H9 (cell line): ENCODE measurements around the gene FAM20A. TPM values are rescaled to one million over a fixed set of nuclear protein-coding genes. Genes with fewer than 3 reads are reported as not detected.

Experiments used
- DNase-seq: peaks from one replicate; pipeline ENCODE4 v3.0.0-alpha.2; 2017
- H2AFZ ChIP-seq: one replicate; pipeline ENCODE4 v1.6.1; 2013; ENCODE audit warnings: mild to moderate bottlenecking, low read length, control low read depth, moderate library complexity
- H2AK5ac ChIP-seq: 2 replicates; pipeline ENCODE4 v1.6.1; 2013; ENCODE audit warnings: low read length, control low read depth, mixed read lengths; ENCODE audit not compliant: insufficient read length
- H2BK120ac ChIP-seq: one replicate; pipeline ENCODE4 v1.6.1; 2013; ENCODE audit warnings: low read depth, mild to moderate bottlenecking, low read length, control low read depth, inconsistent platforms; ENCODE audit not compliant: poor library complexity, severe bottlenecking
- H2BK12ac ChIP-seq: 2 replicates; pipeline ENCODE4 v1.6.1; 2013; ENCODE audit warnings: low read length, control low read depth, mixed read lengths, low read depth; ENCODE audit not compliant: insufficient read length
- H2BK15ac ChIP-seq: 2 replicates; pipeline ENCODE4 v1.6.1; 2013; ENCODE audit warnings: low read depth, low read length, control low read depth
- H2BK20ac ChIP-seq: one replicate; pipeline ENCODE4 v1.6.1; 2013; ENCODE audit warnings: low read depth, mild to moderate bottlenecking, low read length, control low read depth, inconsistent platforms; ENCODE audit not compliant: poor library complexity, severe bottlenecking
- H2BK5ac ChIP-seq: 2 replicates; pipeline ENCODE4 v1.6.1; 2013; ENCODE audit warnings: low read length, control low read depth, mixed read lengths; ENCODE audit not compliant: insufficient read length
- H3K14ac ChIP-seq: 2 replicates; pipeline ENCODE4 v1.6.1; 2013; ENCODE audit warnings: low read length, control low read depth; ENCODE audit not compliant: insufficient read depth
- H3K18ac ChIP-seq: 2 replicates; pipeline ENCODE4 v1.6.1; 2013; ENCODE audit warnings: low read depth, mild to moderate bottlenecking, mixed read lengths, low read length, control low read depth; ENCODE audit not compliant: insufficient read length
- H3K23ac ChIP-seq: 2 replicates; pipeline ENCODE4 v1.6.1; 2013; ENCODE audit warnings: low read length, control low read depth, mixed read lengths, low read depth; ENCODE audit not compliant: insufficient read length
- H3K23me2 ChIP-seq: 2 replicates; pipeline ENCODE4 v1.6.1; 2013; ENCODE audit warnings: low read depth, mild to moderate bottlenecking, mixed read lengths, low read length, control low read depth; ENCODE audit not compliant: insufficient read length, poor library complexity, severe bottlenecking
- H3K27ac ChIP-seq: 2 replicates; pipeline ENCODE4 v1.5.1; 2013; ENCODE audit warnings: low read length, control low read depth, mixed read lengths, low read depth; ENCODE audit not compliant: insufficient read length
- H3K27me3 ChIP-seq: 2 replicates; pipeline ENCODE4 v1.6.1; 2013; ENCODE audit warnings: low read length, control low read depth, inconsistent platforms; ENCODE audit not compliant: insufficient read depth
- H3K4ac ChIP-seq: 2 replicates; pipeline ENCODE4 v1.6.1; 2013; ENCODE audit warnings: low read depth, mild to moderate bottlenecking, control low read depth, inconsistent platforms, low read length, moderate library complexity
- H3K4me1 ChIP-seq: 2 replicates; pipeline ENCODE4 v1.6.1; 2013; ENCODE audit warnings: low read length, control low read depth, inconsistent platforms; ENCODE audit not compliant: insufficient read depth
- H3K4me2 ChIP-seq: 2 replicates; pipeline ENCODE4 v1.6.1; 2013; ENCODE audit warnings: low read length, control low read depth, mixed read lengths; ENCODE audit not compliant: insufficient read length, insufficient read depth
- H3K56ac ChIP-seq: 2 replicates; pipeline ENCODE4 v1.6.1; 2013; ENCODE audit warnings: low read depth, mild to moderate bottlenecking, mixed read lengths, low read length, control low read depth; ENCODE audit not compliant: insufficient read length
- H3K79me1 ChIP-seq: 2 replicates; pipeline ENCODE4 v1.6.1; 2013; ENCODE audit warnings: low read depth, mild to moderate bottlenecking, moderate library complexity, low read length, control low read depth, inconsistent platforms; ENCODE audit not compliant: insufficient read depth, poor library complexity, severe bottlenecking
- H3K79me2 ChIP-seq: 2 replicates; pipeline ENCODE4 v1.6.1; 2013; ENCODE audit warnings: low read length, control low read depth, inconsistent platforms; ENCODE audit not compliant: insufficient read depth
- H3K9ac ChIP-seq: 2 replicates; pipeline ENCODE4 v1.6.1; 2013; ENCODE audit warnings: low read length, control low read depth, mixed read lengths; ENCODE audit not compliant: insufficient read length; ENCODE audit errors: extremely low read depth
- H3K9me3 ChIP-seq: one replicate; pipeline ENCODE4 v1.6.1; 2013; ENCODE audit warnings: low read depth, low read length, inconsistent platforms; ENCODE audit not compliant: control insufficient read depth
- H3T11ph ChIP-seq: one replicate; pipeline ENCODE4 v1.6.1; 2013; ENCODE audit warnings: mild to moderate bottlenecking, low read length, control low read depth, inconsistent platforms
- H4K20me1 ChIP-seq: one replicate; pipeline ENCODE4 v1.6.1; 2013; ENCODE audit not compliant: control insufficient read depth, insufficient read length, insufficient read depth
- H4K5ac ChIP-seq: 2 replicates; pipeline ENCODE4 v1.6.1; 2013; ENCODE audit warnings: low read depth, mild to moderate bottlenecking, mixed read lengths, low read length, control low read depth; ENCODE audit not compliant: insufficient read length
- H4K8ac ChIP-seq: replicated peaks from 2 replicates; pipeline ENCODE4 v1.6.1; 2013; ENCODE audit warnings: low read length, control low read depth, mixed read lengths, low read depth; ENCODE audit not compliant: insufficient read length
- H4K91ac ChIP-seq: 2 replicates; pipeline ENCODE4 v1.6.1; 2013; ENCODE audit warnings: low read depth, mild to moderate bottlenecking, moderate library complexity, mixed read lengths, low read length, control low read depth; ENCODE audit not compliant: insufficient read length
- H3K27ac Mint-ChIP-seq, 3 experiments: 2 replicates in 2 of 3; 3 replicates in 1 of 3; pipeline ENCODE4 v1.8.0; 2020 to 2021; ENCODE audit warnings: mixed read lengths in 3 of 3, mild to moderate bottlenecking in 1 of 3, moderate library complexity in 1 of 3
- H3K27me3 Mint-ChIP-seq: 2 replicates; pipeline ENCODE4 v1.8.0; 2021; ENCODE audit warnings: low read depth, mild to moderate bottlenecking, moderate library complexity, mixed read lengths
- H3K36me3 Mint-ChIP-seq, 3 experiments: 2 replicates in 2 of 3; 3 replicates in 1 of 3; pipeline ENCODE4 v1.8.0; 2020 to 2021; ENCODE audit warnings: low read depth in 3 of 3, mixed read lengths in 3 of 3; ENCODE audit not compliant: insufficient read depth in 1 of 3
- H3K4me1 Mint-ChIP-seq, 2 experiments: 2 replicates each; pipeline ENCODE4 v1.8.0; 2020; ENCODE audit warnings: mixed read lengths in 2 of 2
- H3K4me3 Mint-ChIP-seq, 2 experiments: 2 replicates in 1 of 2; 3 replicates in 1 of 2; pipeline ENCODE4 v1.8.0; 2020 to 2021; ENCODE audit warnings: mild to moderate bottlenecking in 2 of 2, mixed read lengths in 2 of 2, moderate library complexity in 1 of 2
- H3K9me3 Mint-ChIP-seq, 2 experiments: 2 replicates in 1 of 2; 3 replicates in 1 of 2; pipeline ENCODE4 v1.8.0; 2020; ENCODE audit warnings: mild to moderate bottlenecking in 2 of 2, mixed read lengths in 2 of 2, moderate library complexity in 1 of 2
- WGBS: extraction: QIAGEN DNeasy Blood & Tissue Kit; methylation state at CpG from one replicate; pipeline ENCODE4 v1.1.7; 2013; ENCODE audit warnings: missing lambda C conversion rate, low lambda C conversion rate, mixed read lengths; ENCODE audit not compliant: insufficient read length; ENCODE audit errors: extremely low coverage; 5-methylcytosine and 5-hydroxymethylcytosine counted together
- total RNA-seq: library from RNA; stranded (reverse); gene quantifications from 2 replicates; pipeline ENCODE4 v1.2.1, GENCODE V29; 2021
- TF ChIP-seq, protein P1 (sequence below): fragments of 200-600 bp; sonication (generic); conservative IDR thresholded peaks from 3 replicates; pipeline ENCODE4 v1.8.0; 2021; ENCODE audit warnings: antibody characterized with exemption, mild to moderate bottlenecking

Gene FAM20A
- total RNA-seq, 1 experiment from 2014 or later = 34.4 TPM

DNA sequence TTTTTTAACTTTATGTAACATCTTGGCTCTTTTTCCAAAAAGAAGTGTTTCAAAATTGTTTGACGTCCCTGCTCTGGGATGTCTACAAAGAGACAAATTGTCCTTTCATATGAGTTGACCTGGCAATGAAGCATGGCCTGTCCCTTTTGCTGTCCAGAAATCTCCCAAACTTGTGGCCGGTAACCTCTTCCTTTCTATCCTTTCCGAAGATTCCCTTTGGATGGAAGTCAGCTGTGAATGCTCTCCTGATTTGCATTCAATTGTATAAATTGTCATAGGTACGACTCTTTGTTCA is 40.9 kb upstream of the FAM20A start:
- H2BK20ac ChIP-seq = no peak overlapping the region
- no peak overlapping the region for H2BK15ac ChIP-seq
- no peak overlapping the region for H2BK5ac ChIP-seq
- H2BK120ac ChIP-seq = no peak overlapping the region
- WGBS = no CpG with 5 or more reads among the region's 4 CpGs
- TF ChIP-seq, protein P1, sequence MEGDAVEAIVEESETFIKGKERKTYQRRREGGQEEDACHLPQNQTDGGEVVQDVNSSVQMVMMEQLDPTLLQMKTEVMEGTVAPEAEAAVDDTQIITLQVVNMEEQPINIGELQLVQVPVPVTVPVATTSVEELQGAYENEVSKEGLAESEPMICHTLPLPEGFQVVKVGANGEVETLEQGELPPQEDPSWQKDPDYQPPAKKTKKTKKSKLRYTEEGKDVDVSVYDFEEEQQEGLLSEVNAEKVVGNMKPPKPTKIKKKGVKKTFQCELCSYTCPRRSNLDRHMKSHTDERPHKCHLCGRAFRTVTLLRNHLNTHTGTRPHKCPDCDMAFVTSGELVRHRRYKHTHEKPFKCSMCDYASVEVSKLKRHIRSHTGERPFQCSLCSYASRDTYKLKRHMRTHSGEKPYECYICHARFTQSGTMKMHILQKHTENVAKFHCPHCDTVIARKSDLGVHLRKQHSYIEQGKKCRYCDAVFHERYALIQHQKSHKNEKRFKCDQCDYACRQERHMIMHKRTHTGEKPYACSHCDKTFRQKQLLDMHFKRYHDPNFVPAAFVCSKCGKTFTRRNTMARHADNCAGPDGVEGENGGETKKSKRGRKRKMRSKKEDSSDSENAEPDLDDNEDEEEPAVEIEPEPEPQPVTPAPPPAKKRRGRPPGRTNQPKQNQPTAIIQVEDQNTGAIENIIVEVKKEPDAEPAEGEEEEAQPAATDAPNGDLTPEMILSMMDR = no peak
- H3K27ac Mint-ChIP-seq = no peak overlapping the region
- H3K27me3 Mint-ChIP-seq = no peaks in the 10 kb centered on the region
- H2AFZ ChIP-seq = no peak overlapping the region
- H3K18ac ChIP-seq = no peak overlapping the region
- no peak overlapping the region for H3K23ac ChIP-seq
- H4K20me1 ChIP-seq = no peaks in the 10 kb centered on the region
- H3K27ac ChIP-seq = no peak overlapping the region
- peaks cover 0 to 2% of the 10 kb centered on the region in 2 experiments; a peak in 2 of 5 replicates for H3K9me3 Mint-ChIP-seq
- H4K91ac ChIP-seq = no peak overlapping the region
- H3K14ac ChIP-seq = no peak overlapping the region
- no peak overlapping the region for H4K5ac ChIP-seq
- no peak for DNase-seq
- H2BK12ac ChIP-seq = no peak overlapping the region
- no peak overlapping the region for H3K9ac ChIP-seq
- no peak overlapping the region for H3K4me3 Mint-ChIP-seq
- H3K36me3 Mint-ChIP-seq = peaks cover 0 to 5% (median 0%) of the 10 kb centered on the region in 3 experiments; a peak in 2 of 7 replicates
- H2AK5ac ChIP-seq = no peak overlapping the region
- H3K56ac ChIP-seq = no peak overlapping the region
- no peak overlapping the region for H3K4ac ChIP-seq
- H4K8ac ChIP-seq = no peak overlapping the region
- no peak overlapping the region for H3K4me2 ChIP-seq
- no peaks in the 10 kb centered on the region for H3K27me3 ChIP-seq
- H3K79me2 ChIP-seq = no peaks in the 10 kb centered on the region
- no peaks in the 10 kb centered on the region for H3K9me3 ChIP-seq
- H3K23me2 ChIP-seq = no peaks in the 10 kb centered on the region
- H3K4me1 Mint-ChIP-seq = peaks cover 4% of the 10 kb centered on the region in 2 experiments; a peak in 2 of 4 replicates
- no peaks in the 10 kb centered on the region for H3K4me1 ChIP-seq
- no peak overlapping the region for H3T11ph ChIP-seq
- H3K79me1 ChIP-seq = no peaks in the 10 kb centered on the region
